PC-9 (cell line): Measurements from ENCODE around the gene RET. TPM values are rescaled to one million over a fixed set of nuclear protein-coding genes. Genes with fewer than 3 reads are reported as not detected.

Experiments used
- BruUV-seq: library from RNA; stranded (reverse); fragments of 400-500 nt; replicated peaks from 2 replicates; lab custom pipeline; 2021; lab: Mats Ljungman, UMichigan
- CTCF ChIA-PET: fragments of 300-600 bp; sonication (Branson Sonifier 250); formaldehyde crosslinking; loops from one replicate; lab custom pipeline; 2022; ENCODE audit warnings: antibody characterized with exemption; lab: Charles Lee
- POLR2A ChIA-PET: fragments of 300-600 bp; sonication (Branson Sonifier 250); formaldehyde crosslinking; loops from one replicate; lab custom pipeline; 2022; ENCODE audit warnings: antibody characterized with exemption; ENCODE audit not compliant: unreplicated experiment; lab: Charles Lee
- DNase-seq, 2 experiments: peaks; one replicate each; pipeline versions ENCODE4 v3.0.0 to v3.0.0-alpha.2; 2015 to 2022; ENCODE audit warnings: mixed read lengths in 1 of 2
- H2AFZ ChIP-seq: fragments of 200-600 bp; sonication (generic); 2 replicates; pipeline ENCODE4 v1.8.1; 2017; ENCODE audit warnings: antibody characterized with exemption
- H3F3A ChIP-seq: fragments of 200-600 bp; sonication (generic); 2 replicates; pipeline ENCODE4 v1.8.1; 2017; ENCODE audit warnings: antibody characterized with exemption, mild to moderate bottlenecking, low read depth; ENCODE audit not compliant: insufficient read depth
- H3K27ac ChIP-seq: fragments of 200-600 bp; sonication (generic); 2 replicates; pipeline ENCODE4 v1.6.1; 2016; ENCODE audit warnings: mixed run types
- H3K27me3 ChIP-seq: fragments of 200-600 bp; sonication (generic); 2 replicates; pipeline ENCODE4 v1.6.1; 2016; ENCODE audit warnings: low read depth, mixed run types; ENCODE audit not compliant: insufficient read depth
- H3K36me3 ChIP-seq: fragments of 200-600 bp; sonication (generic); 2 replicates; pipeline ENCODE4 v1.6.1; 2016; ENCODE audit warnings: low read depth, mixed run types
- H3K4me1 ChIP-seq: fragments of 200-600 bp; sonication (generic); replicated peaks from 2 replicates; pipeline ENCODE4 v1.6.1; 2016; ENCODE audit warnings: mixed run types; ENCODE audit not compliant: insufficient read depth
- H3K4me2 ChIP-seq: fragments of 200-600 bp; sonication (generic); 2 replicates; pipeline ENCODE4 v1.6.1; 2017; ENCODE audit warnings: mixed run types
- H3K4me3 ChIP-seq: fragments of 200-600 bp; sonication (generic); 2 replicates; pipeline ENCODE4 v1.6.1; 2016; ENCODE audit warnings: mixed run types
- H3K79me2 ChIP-seq: fragments of 200-600 bp; sonication (generic); 2 replicates; pipeline ENCODE4 v1.6.1; 2017; ENCODE audit warnings: low read depth, mixed run types
- H3K9me2 ChIP-seq: fragments of 200-600 bp; sonication (generic); 2 replicates; pipeline ENCODE4 v1.8.1; 2017; ENCODE audit warnings: mild to moderate bottlenecking; ENCODE audit not compliant: insufficient read depth
- H3K9me3 ChIP-seq: fragments of 200-600 bp; sonication (generic); 2 replicates; pipeline ENCODE4 v1.8.1; 2016; ENCODE audit warnings: low read depth; ENCODE audit not compliant: insufficient read depth
- H4K20me1 ChIP-seq: fragments of 200-600 bp; sonication (generic); 2 replicates; pipeline ENCODE4 v1.8.1; 2017; ENCODE audit not compliant: insufficient read depth
- EZH2 ChIP-seq: fragments of 200-600 bp; sonication (generic); IDR thresholded peaks from 2 replicates; pipeline ENCODE4 v1.8.0; 2017; ENCODE audit warnings: antibody characterized with exemption, low read depth
- intact Hi-C: fragments of 100-400 bp; cut with micrococcal nuclease; formaldehyde crosslinking; loops from one replicate; pipeline ENCODE4 v1.10.0; 2022; ENCODE audit not compliant: unreplicated experiment
- total RNA-seq: library from RNA; stranded (reverse); gene quantifications from 2 replicates; pipeline ENCODE4 v1.2.3, GENCODE V29; 2021
- TF ChIP-seq, protein P1 (sequence below): fragments of 200-600 bp; sonication (generic); conservative IDR thresholded peaks from 2 replicates; pipeline ENCODE4 v1.6.1; 2017; ENCODE audit warnings: mixed run types, antibody characterized with exemption, mild to moderate bottlenecking, moderate library complexity

The RET gene
- total RNA-seq, 1 experiment from 2014 or later, result not detected

DNA sequence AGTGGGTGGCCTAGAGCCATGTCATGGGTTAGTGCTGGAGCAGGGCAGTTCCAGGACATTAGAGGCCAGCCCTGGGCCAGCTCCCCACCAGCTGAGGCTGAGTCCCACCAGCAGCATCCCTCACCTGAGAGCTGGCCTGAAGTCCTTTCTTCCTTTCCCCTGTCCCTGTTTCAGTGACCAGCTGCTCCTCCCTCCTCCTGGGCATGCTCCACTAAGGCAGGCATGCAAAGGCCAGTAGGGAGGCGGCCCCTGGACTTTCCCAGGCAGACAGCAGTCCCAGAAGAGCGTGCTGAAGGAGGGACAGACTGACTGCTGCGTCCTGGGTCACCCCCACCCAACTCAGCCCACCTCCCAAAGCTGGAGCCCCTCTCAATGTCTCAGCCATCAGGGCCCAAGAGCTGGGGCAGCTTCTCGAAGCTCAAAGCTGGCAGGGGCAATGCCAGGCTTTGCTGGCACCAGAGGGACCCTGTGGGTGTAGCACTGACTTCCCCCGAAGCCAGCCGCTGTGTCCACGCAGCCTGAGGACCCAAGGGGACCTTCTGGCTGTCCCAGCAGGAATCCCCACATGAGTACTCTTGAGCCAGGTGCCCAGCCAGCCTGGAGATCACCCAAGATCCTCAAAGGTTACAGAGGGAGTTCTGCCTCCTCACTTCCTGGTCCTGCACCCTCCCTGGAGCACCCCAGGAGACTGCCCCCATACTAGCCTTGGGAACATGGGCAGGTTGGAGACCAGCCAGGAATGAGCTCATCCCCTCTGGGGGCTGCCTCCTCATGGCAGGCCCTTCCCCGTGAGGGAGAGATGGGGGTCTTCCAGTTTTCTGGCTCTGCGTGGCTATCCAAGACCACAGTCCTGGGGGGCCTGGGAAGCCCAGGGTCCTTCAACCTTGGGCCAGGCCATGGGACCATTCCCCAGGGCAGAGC is 35.2 kb upstream of the RET start:
- Histone ChIP-seq H3K9me3 (no peaks in the 10 kb centered on the region), H3K36me3 (no peaks in the 10 kb centered on the region), H3K4me2 (no peak overlapping the region), H3K4me3 (no peak overlapping the region), H3K9me2 (no peaks in the 10 kb centered on the region), H3K79me2 (no peaks in the 10 kb centered on the region), H3K4me1 (no peaks in the 10 kb centered on the region; the same call in 1 of the 2 replicates), H3F3A (no peaks in the 10 kb centered on the region), H3K27me3 (no peaks in the 10 kb centered on the region), H3K27ac (no peak overlapping the region), H2AFZ (no peak overlapping the region), H4K20me1 (no peaks in the 10 kb centered on the region)
- no TSS peak for BruUV-seq
- ChIA-PET POLR2A (no interaction called here), CTCF (no interaction called here)
- no peak for DNase-seq
- intact Hi-C loops, result no loop called here
- TF ChIP-seq EZH2, result no peak
- TF ChIP-seq, protein P1, sequence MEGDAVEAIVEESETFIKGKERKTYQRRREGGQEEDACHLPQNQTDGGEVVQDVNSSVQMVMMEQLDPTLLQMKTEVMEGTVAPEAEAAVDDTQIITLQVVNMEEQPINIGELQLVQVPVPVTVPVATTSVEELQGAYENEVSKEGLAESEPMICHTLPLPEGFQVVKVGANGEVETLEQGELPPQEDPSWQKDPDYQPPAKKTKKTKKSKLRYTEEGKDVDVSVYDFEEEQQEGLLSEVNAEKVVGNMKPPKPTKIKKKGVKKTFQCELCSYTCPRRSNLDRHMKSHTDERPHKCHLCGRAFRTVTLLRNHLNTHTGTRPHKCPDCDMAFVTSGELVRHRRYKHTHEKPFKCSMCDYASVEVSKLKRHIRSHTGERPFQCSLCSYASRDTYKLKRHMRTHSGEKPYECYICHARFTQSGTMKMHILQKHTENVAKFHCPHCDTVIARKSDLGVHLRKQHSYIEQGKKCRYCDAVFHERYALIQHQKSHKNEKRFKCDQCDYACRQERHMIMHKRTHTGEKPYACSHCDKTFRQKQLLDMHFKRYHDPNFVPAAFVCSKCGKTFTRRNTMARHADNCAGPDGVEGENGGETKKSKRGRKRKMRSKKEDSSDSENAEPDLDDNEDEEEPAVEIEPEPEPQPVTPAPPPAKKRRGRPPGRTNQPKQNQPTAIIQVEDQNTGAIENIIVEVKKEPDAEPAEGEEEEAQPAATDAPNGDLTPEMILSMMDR, result no peak

DNA sequence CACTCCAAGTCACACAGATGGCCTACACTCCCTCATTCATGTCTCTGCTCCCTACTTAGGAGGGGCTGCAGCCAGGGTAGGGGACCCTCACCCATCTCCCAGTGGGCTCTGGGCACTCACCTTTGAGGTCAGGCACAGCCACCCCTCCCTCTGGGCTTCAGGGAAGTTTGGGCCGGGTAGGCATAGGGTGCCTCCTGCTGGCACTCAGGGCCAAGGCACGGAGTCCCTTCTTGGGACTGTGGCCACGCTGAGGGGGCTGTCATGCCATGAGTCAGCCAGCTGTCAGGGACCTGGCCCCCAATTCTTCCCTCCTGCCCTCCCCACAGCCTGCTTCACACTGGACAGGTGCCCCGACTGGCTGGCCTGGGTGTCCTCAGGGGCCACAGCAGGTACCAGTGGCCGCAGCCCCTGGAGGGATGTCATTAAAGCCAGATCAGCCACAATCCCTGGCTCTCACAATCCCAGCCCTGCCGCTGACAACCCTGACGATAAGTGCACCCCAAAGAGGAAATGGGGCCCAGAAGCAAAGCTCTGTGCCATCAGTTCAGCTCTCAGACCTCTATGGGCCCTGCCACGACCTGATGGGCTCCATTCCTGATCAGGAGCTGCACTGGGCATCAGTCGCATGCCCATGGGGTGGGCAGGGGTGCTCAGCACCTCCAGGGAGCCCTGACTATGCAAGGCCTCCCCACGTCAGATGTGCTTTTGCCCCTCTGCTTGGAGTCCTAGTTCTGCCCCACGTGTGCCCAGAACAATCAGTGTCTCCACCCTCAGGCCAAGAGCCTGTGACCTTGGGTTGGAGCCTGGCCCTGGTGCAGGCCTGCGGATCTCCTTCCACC is 34.1 kb upstream of the RET start:
- Histone ChIP-seq H3K4me3 (no peak overlapping the region), H3K4me1 (no peaks in the 10 kb centered on the region; the same call in 1 of the 2 replicates), H3F3A (no peaks in the 10 kb centered on the region), H3K9me3 (no peaks in the 10 kb centered on the region), H3K27me3 (no peaks in the 10 kb centered on the region), H4K20me1 (no peaks in the 10 kb centered on the region), H3K27ac (no peak overlapping the region), H3K9me2 (no peaks in the 10 kb centered on the region), H3K4me2 (no peak overlapping the region), H2AFZ (no peak overlapping the region), H3K36me3 (no peaks in the 10 kb centered on the region), H3K79me2 (no peaks in the 10 kb centered on the region)
- ChIA-PET CTCF (no interaction called here), POLR2A (no interaction called here)
- intact Hi-C loops, result no loop called here
- BruUV-seq, result no TSS peak
- no peak for DNase-seq
- no peak for TF ChIP-seq EZH2
- TF ChIP-seq, protein P1, result no peak

DNA sequence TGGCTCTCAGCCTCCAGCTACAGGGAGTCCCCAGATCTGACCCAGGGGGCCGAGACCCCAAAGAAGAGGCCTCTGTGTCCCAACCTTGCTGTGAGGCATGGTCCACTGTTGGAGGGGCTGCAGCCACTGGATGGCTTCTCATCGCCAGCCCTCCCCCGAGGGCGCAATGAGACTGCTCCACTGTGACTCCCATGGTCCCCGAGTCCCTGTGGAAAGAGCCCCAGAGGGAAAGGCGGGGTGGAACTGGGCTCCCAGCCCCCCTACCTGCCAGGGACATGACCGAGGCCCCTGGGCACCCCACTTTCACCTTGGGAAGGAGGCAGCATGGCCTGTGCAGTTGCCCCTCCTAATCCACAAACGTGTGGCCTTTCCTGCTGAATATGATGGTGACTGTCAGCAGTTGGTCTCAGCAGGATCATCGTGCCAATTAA is 33.5 kb upstream of the RET start:
- Histone ChIP-seq H4K20me1 (no peaks in the 10 kb centered on the region), H3K9me3 (no peaks in the 10 kb centered on the region), H3K36me3 (no peaks in the 10 kb centered on the region), H3K4me2 (no peak overlapping the region), H3K4me3 (no peak overlapping the region), H3K27ac (no peak overlapping the region), H2AFZ (no peak overlapping the region), H3F3A (no peaks in the 10 kb centered on the region), H3K4me1 (no peaks in the 10 kb centered on the region; the same call in 1 of the 2 replicates), H3K9me2 (no peaks in the 10 kb centered on the region), H3K27me3 (no peaks in the 10 kb centered on the region), H3K79me2 (no peaks in the 10 kb centered on the region)
- no peak for TF ChIP-seq EZH2
- TF ChIP-seq, protein P1, result no peak
- POLR2A ChIA-PET, result no interaction called here
- no TSS peak for BruUV-seq
- CTCF ChIA-PET, result no interaction called here
- DNase-seq, result no peak
- intact Hi-C loops, result no loop called here
